Liver (tissue), 9 donors: Measurements from ENCODE around the gene NTNG1. TPM values are rescaled to one million over a fixed set of nuclear protein-coding genes. Genes with fewer than 3 reads are reported as not detected.

Source experiments
- DNase-seq: peaks from one replicate; pipeline ENCODE4 v3.0.0-alpha.2; 2017; ENCODE audit warnings: low spot score
- H3K27ac ChIP-seq, 2 donors: one replicate each; pipeline ENCODE4 v1.7.0; 2013; ENCODE audit warnings: inconsistent platforms in 2 of 2, low read length in 2 of 2, control low read depth in 1 of 2, low read depth in 1 of 2, mild to moderate bottlenecking in 1 of 2
- H3K27me3 ChIP-seq, 4 donors: one replicate each; pipeline versions ENCODE4 v1.6.1 to v1.7.0; 2013; ENCODE audit warnings: low read length in 3 of 4, inconsistent platforms in 1 of 4, mild to moderate bottlenecking in 1 of 4, moderate library complexity in 1 of 4; ENCODE audit not compliant: control insufficient read depth in 4 of 4, insufficient read depth in 4 of 4
- H3K36me3 ChIP-seq, 4 donors: one replicate each; pipeline versions ENCODE4 v1.6.1 to v1.7.0; 2013; ENCODE audit warnings: low read length in 3 of 4, mild to moderate bottlenecking in 3 of 4, low read depth in 1 of 4, moderate library complexity in 1 of 4; ENCODE audit not compliant: control insufficient read depth in 4 of 4, insufficient read depth in 3 of 4
- H3K4me1 ChIP-seq, 4 donors: one replicate each; pipeline versions ENCODE4 v1.6.1 to v1.7.0; 2013; ENCODE audit warnings: low read length in 3 of 4, mild to moderate bottlenecking in 3 of 4, moderate library complexity in 1 of 4; ENCODE audit not compliant: control insufficient read depth in 4 of 4, insufficient read depth in 4 of 4
- H3K4me3 ChIP-seq, 3 donors: one replicate each; pipeline versions ENCODE4 v1.6.1 to v1.7.0; 2013; ENCODE audit warnings: low read length in 3 of 3, control low read depth in 1 of 3, low read depth in 1 of 3, mild to moderate bottlenecking in 1 of 3
- H3K9ac ChIP-seq, 2 donors: one replicate each; pipeline ENCODE4 v1.7.0; 2013; ENCODE audit warnings: low read length in 2 of 2, mild to moderate bottlenecking in 2 of 2, moderate library complexity in 2 of 2, control low read depth in 1 of 2, low read depth in 1 of 2
- H3K9me3 ChIP-seq, 4 donors: one replicate each; pipeline versions ENCODE4 v1.6.1 to v1.7.0; 2013; ENCODE audit warnings: low read length in 3 of 4; ENCODE audit not compliant: control insufficient read depth in 4 of 4
- EGR1 ChIP-seq, 2 donors: IDR thresholded peaks; 2 replicates each; pipeline ENCODE4 v1.6.1; 2016 to 2018; ENCODE audit warnings: antibody characterized with exemption in 2 of 2, low read depth in 2 of 2
- FOXA1 ChIP-seq: IDR thresholded peaks from 2 replicates; pipeline ENCODE4 v1.6.1; 2016; ENCODE audit warnings: antibody characterized with exemption
- FOXA2 ChIP-seq: IDR thresholded peaks from 2 replicates; pipeline ENCODE4 v1.6.1; 2016; ENCODE audit warnings: antibody characterized with exemption
- GABPA ChIP-seq, 2 donors: IDR thresholded peaks in 1 of 2; conservative IDR thresholded peaks in 1 of 2; 2 replicates each; pipeline ENCODE4 v1.6.1; 2016; ENCODE audit warnings: antibody characterized with exemption in 2 of 2, mild to moderate bottlenecking in 1 of 2, moderate library complexity in 1 of 2
- HNF4G ChIP-seq: IDR thresholded peaks from 2 replicates; pipeline ENCODE4 v1.6.1; 2016; ENCODE audit warnings: antibody characterized with exemption
- JUND ChIP-seq, 2 donors: IDR thresholded peaks; 2 replicates each; pipeline ENCODE4 v1.6.1; 2016; ENCODE audit warnings: antibody characterized with exemption in 2 of 2
- RAD21 ChIP-seq, 2 donors: IDR thresholded peaks; 2 replicates each; pipeline ENCODE4 v1.6.1; 2016; ENCODE audit warnings: antibody characterized with exemption in 2 of 2, mild to moderate bottlenecking in 2 of 2
- RXRA ChIP-seq, 2 donors: IDR thresholded peaks; 2 replicates each; pipeline ENCODE4 v1.6.1; 2017 to 2018; ENCODE audit warnings: antibody characterized with exemption in 2 of 2, mild to moderate bottlenecking in 1 of 2
- SP1 ChIP-seq: IDR thresholded peaks from 2 replicates; pipeline ENCODE4 v1.6.1; 2018; ENCODE audit warnings: antibody characterized with exemption, mild to moderate bottlenecking
- TAF1 ChIP-seq: conservative IDR thresholded peaks from 2 replicates; pipeline ENCODE4 v1.6.1; 2016; ENCODE audit warnings: antibody characterized with exemption, mild to moderate bottlenecking
- YY1 ChIP-seq: IDR thresholded peaks from 2 replicates; pipeline ENCODE4 v1.6.1; 2016; ENCODE audit warnings: antibody characterized with exemption, mild to moderate bottlenecking
- WGBS: extraction: QIAGEN DNeasy Blood & Tissue Kit; methylation state at CpG from one replicate; pipeline ENCODE4 v1.1.7; 2013; 5-methylcytosine and 5-hydroxymethylcytosine counted together
- polyA plus RNA-seq, 2 donors: library from polyadenylated mRNA; stranded (reverse) in 1 of 2; unstranded in 1 of 2; fragments of 200-250 nt in 1 of 2; fragments of >200 nt in 1 of 2; fragmentation: Nextera tagmentation in 1 of 2; extraction: Ambion mirVana in 1 of 2; gene quantifications; one replicate each; pipeline versions ENCODE4 v1.2.1 to v1.2.3, GENCODE V29; 2013 to 2015
- total RNA-seq, 2 donors: library from RNA; depleted of rRNA; stranded (reverse); fragments of >200 nt; gene quantifications; one replicate each; pipeline ENCODE4 v1.2.3, GENCODE V29; 2014
- TF ChIP-seq, protein P1 (sequence below): IDR thresholded peaks from 2 replicates; pipeline ENCODE4 v1.6.1; 2016; ENCODE audit warnings: antibody characterized with exemption
- TF ChIP-seq, protein P2 (sequence below): fragments of 150-350 bp; IDR thresholded peaks from 2 replicates; pipeline ENCODE4 v1.5.1; 2017; ENCODE audit warnings: improper control_type of control experiment, low read depth, low read length; ENCODE audit not compliant: missing input control
- TF ChIP-seq, protein P3 (sequence below): IDR thresholded peaks from 2 replicates; pipeline ENCODE4 v1.6.1; 2016; ENCODE audit warnings: antibody characterized with exemption
- TF ChIP-seq, protein P4 (sequence below): IDR thresholded peaks from 2 replicates; pipeline ENCODE4 v1.6.1; 2016; ENCODE audit warnings: antibody characterized with exemption, mild to moderate bottlenecking
- donor health status: healthy.
- donor health status: healthy.
- donor health status: healthy.
- donor health status: healthy.
- donor health status: healthy.

Gene NTNG1
- total and polyA plus RNA-seq, 4 donors = under 0.01 TPM; not detected in 2

DNA sequence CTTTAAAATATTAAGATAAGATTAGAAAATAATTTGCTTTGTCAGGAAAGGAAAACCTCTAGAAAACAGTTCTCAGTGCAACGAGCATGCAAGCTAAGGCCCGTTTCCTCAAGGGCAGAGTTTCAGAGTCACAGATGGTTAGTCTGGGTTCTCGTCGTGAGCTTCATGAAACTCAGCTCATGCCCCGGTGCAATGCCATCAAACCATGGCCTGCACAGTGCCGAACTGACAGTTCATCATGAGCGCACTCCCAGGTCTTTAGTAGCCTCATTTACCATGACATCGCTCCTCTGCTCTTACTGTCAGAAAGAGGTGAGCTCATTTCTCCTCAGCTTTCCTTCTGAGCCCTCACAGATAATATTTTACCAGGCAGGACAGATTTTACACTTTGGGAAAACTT, 319.2 kb downstream of the NTNG1 start (continued):
- TF ChIP-seq, protein P1, sequence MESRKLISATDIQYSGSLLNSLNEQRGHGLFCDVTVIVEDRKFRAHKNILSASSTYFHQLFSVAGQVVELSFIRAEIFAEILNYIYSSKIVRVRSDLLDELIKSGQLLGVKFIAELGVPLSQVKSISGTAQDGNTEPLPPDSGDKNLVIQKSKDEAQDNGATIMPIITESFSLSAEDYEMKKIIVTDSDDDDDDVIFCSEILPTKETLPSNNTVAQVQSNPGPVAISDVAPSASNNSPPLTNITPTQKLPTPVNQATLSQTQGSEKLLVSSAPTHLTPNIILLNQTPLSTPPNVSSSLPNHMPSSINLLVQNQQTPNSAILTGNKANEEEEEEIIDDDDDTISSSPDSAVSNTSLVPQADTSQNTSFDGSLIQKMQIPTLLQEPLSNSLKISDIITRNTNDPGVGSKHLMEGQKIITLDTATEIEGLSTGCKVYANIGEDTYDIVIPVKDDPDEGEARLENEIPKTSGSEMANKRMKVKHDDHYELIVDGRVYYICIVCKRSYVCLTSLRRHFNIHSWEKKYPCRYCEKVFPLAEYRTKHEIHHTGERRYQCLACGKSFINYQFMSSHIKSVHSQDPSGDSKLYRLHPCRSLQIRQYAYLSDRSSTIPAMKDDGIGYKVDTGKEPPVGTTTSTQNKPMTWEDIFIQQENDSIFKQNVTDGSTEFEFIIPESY = no peak

DNA sequence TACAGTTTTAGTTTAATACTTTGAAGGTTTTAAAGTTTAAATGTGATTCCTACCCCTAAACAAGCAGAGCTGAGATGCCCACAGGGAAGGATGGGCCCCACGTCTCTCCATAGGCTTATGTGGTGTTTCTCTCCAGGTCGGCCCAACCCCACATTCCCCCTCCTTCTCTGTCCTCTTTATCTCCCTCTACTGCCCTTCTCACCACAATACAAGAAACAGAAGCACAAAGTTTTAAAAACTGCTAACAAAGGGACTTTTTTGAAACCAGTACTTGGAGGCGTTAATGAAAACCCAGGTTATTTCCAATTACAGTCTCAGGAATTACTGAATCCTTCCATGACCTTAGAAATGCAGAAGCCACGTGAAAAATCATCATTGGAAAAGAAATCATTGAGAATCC, 324.0 kb downstream of the NTNG1 start:
- no peak overlapping the region for H3K4me3 ChIP-seq
- no peaks in the 10 kb centered on the region for H3K9me3 ChIP-seq
- 66% methylated on average over 4 of the region's 4 CpGs for WGBS
- no peak overlapping the region for H3K9ac ChIP-seq
- no peak overlapping the region for H3K27ac ChIP-seq
- H3K27me3 ChIP-seq = peaks cover 0 to 4% (median 0%) of the 10 kb centered on the region in 4 donors
- no peaks in the 10 kb centered on the region for H3K4me1 ChIP-seq
- no peaks in the 10 kb centered on the region for H3K36me3 ChIP-seq
- no peak for DNase-seq
- TF ChIP-seq RAD21 (IDR thresholded peaks at IDR 0.05) (no peak), YY1 (no peak), GABPA (IDR thresholded peaks at IDR 0.05 in 1 of 2, conservative IDR thresholded peaks at IDR 0.05 in 1 of 2) (no peak), RXRA (IDR thresholded peaks at IDR 0.05) (no peak), TAF1 (no peak), HNF4G (no peak), FOXA1 (no peak), EGR1 (IDR thresholded peaks at IDR 0.05; ENCODE audit: low read depth in 2 of 2) (no peak), FOXA2 (no peak), SP1 (no peak), JUND (IDR thresholded peaks at IDR 0.05) (no peak)
- TF ChIP-seq, protein P2, sequence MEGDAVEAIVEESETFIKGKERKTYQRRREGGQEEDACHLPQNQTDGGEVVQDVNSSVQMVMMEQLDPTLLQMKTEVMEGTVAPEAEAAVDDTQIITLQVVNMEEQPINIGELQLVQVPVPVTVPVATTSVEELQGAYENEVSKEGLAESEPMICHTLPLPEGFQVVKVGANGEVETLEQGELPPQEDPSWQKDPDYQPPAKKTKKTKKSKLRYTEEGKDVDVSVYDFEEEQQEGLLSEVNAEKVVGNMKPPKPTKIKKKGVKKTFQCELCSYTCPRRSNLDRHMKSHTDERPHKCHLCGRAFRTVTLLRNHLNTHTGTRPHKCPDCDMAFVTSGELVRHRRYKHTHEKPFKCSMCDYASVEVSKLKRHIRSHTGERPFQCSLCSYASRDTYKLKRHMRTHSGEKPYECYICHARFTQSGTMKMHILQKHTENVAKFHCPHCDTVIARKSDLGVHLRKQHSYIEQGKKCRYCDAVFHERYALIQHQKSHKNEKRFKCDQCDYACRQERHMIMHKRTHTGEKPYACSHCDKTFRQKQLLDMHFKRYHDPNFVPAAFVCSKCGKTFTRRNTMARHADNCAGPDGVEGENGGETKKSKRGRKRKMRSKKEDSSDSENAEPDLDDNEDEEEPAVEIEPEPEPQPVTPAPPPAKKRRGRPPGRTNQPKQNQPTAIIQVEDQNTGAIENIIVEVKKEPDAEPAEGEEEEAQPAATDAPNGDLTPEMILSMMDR = no peak
- TF ChIP-seq, protein P1 = no peak

DNA sequence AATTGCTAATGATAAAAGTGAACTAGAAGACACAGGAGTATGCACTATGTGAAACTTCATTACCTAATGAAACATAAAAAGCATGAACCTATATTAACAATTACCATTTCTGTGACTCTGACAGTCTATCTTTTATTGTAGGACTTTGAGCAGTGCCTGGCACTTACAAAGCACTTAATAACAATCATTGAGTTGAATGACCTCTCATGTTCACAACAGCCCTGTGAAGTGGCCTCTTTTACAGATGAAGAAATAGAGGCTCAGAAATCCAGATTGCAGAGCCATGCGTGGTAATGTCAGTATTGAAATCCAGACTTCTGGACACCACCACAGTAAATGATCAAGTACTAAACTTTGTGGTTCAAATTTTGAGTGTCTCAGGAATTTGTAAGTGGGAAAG, 326.4 kb downstream of the NTNG1 start:
- Histone ChIP-seq H3K9ac (no peak overlapping the region), H3K4me1 (no peaks in the 10 kb centered on the region), H3K27ac (no peak overlapping the region), H3K36me3 (no peaks in the 10 kb centered on the region), H3K4me3 (no peak overlapping the region), H3K27me3 (peaks cover 0 to 4% (median 0%) of the 10 kb centered on the region in 4 donors), H3K9me3 (no peaks in the 10 kb centered on the region)
- DNase-seq = no peak
- 95% methylated on average over 1 of the region's 1 CpG for WGBS
- TF ChIP-seq, protein P3, sequence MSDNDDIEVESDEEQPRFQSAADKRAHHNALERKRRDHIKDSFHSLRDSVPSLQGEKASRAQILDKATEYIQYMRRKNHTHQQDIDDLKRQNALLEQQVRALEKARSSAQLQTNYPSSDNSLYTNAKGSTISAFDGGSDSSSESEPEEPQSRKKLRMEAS = no peak
- TF ChIP-seq, protein P4, sequence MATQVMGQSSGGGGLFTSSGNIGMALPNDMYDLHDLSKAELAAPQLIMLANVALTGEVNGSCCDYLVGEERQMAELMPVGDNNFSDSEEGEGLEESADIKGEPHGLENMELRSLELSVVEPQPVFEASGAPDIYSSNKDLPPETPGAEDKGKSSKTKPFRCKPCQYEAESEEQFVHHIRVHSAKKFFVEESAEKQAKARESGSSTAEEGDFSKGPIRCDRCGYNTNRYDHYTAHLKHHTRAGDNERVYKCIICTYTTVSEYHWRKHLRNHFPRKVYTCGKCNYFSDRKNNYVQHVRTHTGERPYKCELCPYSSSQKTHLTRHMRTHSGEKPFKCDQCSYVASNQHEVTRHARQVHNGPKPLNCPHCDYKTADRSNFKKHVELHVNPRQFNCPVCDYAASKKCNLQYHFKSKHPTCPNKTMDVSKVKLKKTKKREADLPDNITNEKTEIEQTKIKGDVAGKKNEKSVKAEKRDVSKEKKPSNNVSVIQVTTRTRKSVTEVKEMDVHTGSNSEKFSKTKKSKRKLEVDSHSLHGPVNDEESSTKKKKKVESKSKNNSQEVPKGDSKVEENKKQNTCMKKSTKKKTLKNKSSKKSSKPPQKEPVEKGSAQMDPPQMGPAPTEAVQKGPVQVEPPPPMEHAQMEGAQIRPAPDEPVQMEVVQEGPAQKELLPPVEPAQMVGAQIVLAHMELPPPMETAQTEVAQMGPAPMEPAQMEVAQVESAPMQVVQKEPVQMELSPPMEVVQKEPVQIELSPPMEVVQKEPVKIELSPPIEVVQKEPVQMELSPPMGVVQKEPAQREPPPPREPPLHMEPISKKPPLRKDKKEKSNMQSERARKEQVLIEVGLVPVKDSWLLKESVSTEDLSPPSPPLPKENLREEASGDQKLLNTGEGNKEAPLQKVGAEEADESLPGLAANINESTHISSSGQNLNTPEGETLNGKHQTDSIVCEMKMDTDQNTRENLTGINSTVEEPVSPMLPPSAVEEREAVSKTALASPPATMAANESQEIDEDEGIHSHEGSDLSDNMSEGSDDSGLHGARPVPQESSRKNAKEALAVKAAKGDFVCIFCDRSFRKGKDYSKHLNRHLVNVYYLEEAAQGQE = no peak
